Endothelial cell of umbilical vein (primary cell): ENCODE results near the gene CACNA2D3. TPM values are rescaled to one million over a fixed set of nuclear protein-coding genes. Genes with fewer than 3 reads are reported as not detected.

Experiments
- BruUV-seq: library from RNA; stranded (reverse); fragments of 400-500 nt; replicated peaks from 2 replicates; lab custom pipeline; 2021; lab: Mats Ljungman, UMichigan
- CTCF ChIA-PET: fragments of 300-600, 350-600 bp; sonication (Branson Sonifier 250); formaldehyde crosslinking; loops from one replicate; lab custom pipeline; 2021; ENCODE audit warnings: antibody characterized with exemption, inconsistent platforms; lab: Charles Lee
- POLR2A ChIA-PET: fragments of 300-600, 350-600 bp; sonication (Branson Sonifier 250); formaldehyde crosslinking; loops from one replicate; lab custom pipeline; 2021; ENCODE audit warnings: antibody characterized with exemption, inconsistent platforms; lab: Charles Lee
- DNase-seq: peaks from one replicate; pipeline ENCODE4 v3.0.0-alpha.2; 2011; ENCODE audit warnings: low read depth, low spot score
- FAIRE-seq: peaks from 2 replicates; lab custom pipeline; 2011; peaks lifted over from hg19 to GRCh38; lab: Jason Lieb, UNC
- H2AFZ ChIP-seq: 2 replicates; pipeline ENCODE4 v1.6.0; 2012; ENCODE audit warnings: low read depth, low read length, control low read depth, inconsistent platforms
- H3K27ac ChIP-seq: 2 replicates; pipeline ENCODE4 v1.5.1; 2011; ENCODE audit warnings: low read depth, mild to moderate bottlenecking, control low read depth, low read length, moderate library complexity; ENCODE audit not compliant: insufficient read depth
- H3K27me3 ChIP-seq, 2 experiments: 2 replicates each; pipeline versions ENCODE4 v1.6.0 to v1.6.1; 2011; ENCODE audit warnings: low read length in 2 of 2, mixed read lengths in 1 of 2; ENCODE audit not compliant: control insufficient read depth in 2 of 2, insufficient read depth in 2 of 2
- H3K36me3 ChIP-seq, 2 experiments: 2 replicates in 1 of 2; 3 replicates in 1 of 2; pipeline ENCODE4 v1.5.1; 2011; ENCODE audit warnings: low read length in 2 of 2, mild to moderate bottlenecking in 1 of 2, moderate library complexity in 1 of 2; ENCODE audit not compliant: control insufficient read depth in 2 of 2, insufficient read depth in 2 of 2; ENCODE audit errors: extremely low read depth in 1 of 2
- H3K4me1 ChIP-seq: 3 replicates; pipeline ENCODE4 v1.5.1; 2011; ENCODE audit warnings: mild to moderate bottlenecking, low read length; ENCODE audit not compliant: control insufficient read depth, insufficient read depth; ENCODE audit errors: extremely low read depth
- H3K4me2 ChIP-seq: 2 replicates; pipeline ENCODE4 v1.6.1; 2011; ENCODE audit warnings: low read length, control low read depth, mixed read lengths; ENCODE audit not compliant: insufficient read depth
- H3K4me3 ChIP-seq, 3 experiments: fragments of 200-600 bp in 1 of 3; sonication (generic), shearing (Covaris generic) in 1 of 3; replicated peaks in 1 of 3; 2 replicates each; pipeline ENCODE4 v1.5.1; 2011 to 2016; ENCODE audit warnings: control low read depth in 3 of 3, low read length in 3 of 3, mild to moderate bottlenecking in 2 of 3, inconsistent platforms in 1 of 3, low read depth in 1 of 3, moderate library complexity in 1 of 3; ENCODE audit not compliant: insufficient read depth in 1 of 3
- H3K79me2 ChIP-seq: 2 replicates; pipeline ENCODE4 v1.6.0; 2012; ENCODE audit warnings: low read length, inconsistent platforms; ENCODE audit not compliant: control insufficient read depth, insufficient read depth
- H3K9ac ChIP-seq: replicated peaks from 2 replicates; pipeline ENCODE3; 2011; ENCODE audit warnings: low read length, control low read depth; ENCODE audit not compliant: insufficient read depth; ENCODE audit errors: extremely low read depth
- H3K9me1 ChIP-seq: replicated peaks from 3 replicates; pipeline ENCODE4 v1.6.0; 2011; ENCODE audit warnings: mild to moderate bottlenecking, low read length; ENCODE audit not compliant: control insufficient read depth, insufficient read depth; ENCODE audit errors: extremely low read depth
- H3K9me3 ChIP-seq: replicated peaks from 2 replicates; pipeline ENCODE4 v1.5.1; 2012; ENCODE audit warnings: low read length, inconsistent platforms; ENCODE audit not compliant: control insufficient read depth, insufficient read depth
- H4K20me1 ChIP-seq: replicated peaks from 2 replicates; pipeline ENCODE3; 2011; ENCODE audit warnings: mild to moderate bottlenecking, low read length; ENCODE audit not compliant: control insufficient read depth, insufficient read depth; ENCODE audit errors: extremely low read depth
- EZH2 ChIP-seq: IDR thresholded peaks from 2 replicates; pipeline ENCODE4 v1.6.1; 2012; ENCODE audit warnings: borderline replicate concordance, low read depth, mild to moderate bottlenecking, moderate library complexity, low read length, inconsistent platforms; ENCODE audit not compliant: severe bottlenecking
- FOS ChIP-seq: IDR thresholded peaks from 2 replicates; pipeline ENCODE4 v1.6.1; 2011; ENCODE audit warnings: mild to moderate bottlenecking, low read length, moderate library complexity, borderline replicate concordance; ENCODE audit not compliant: insufficient read depth
- GATA2 ChIP-seq: IDR thresholded peaks from 2 replicates; pipeline ENCODE4 v1.7.0; 2011; ENCODE audit warnings: low read depth, mild to moderate bottlenecking, moderate library complexity, mixed read lengths, low read length; ENCODE audit not compliant: insufficient read length, insufficient read depth
- JUN ChIP-seq: IDR thresholded peaks from 2 replicates; pipeline ENCODE4 v1.6.1; 2011; ENCODE audit warnings: borderline replicate concordance, low read depth; ENCODE audit not compliant: insufficient read length, insufficient read depth
- MYC ChIP-seq: IDR thresholded peaks from one replicate; pipeline ENCODE4 v1.6.1; 2011; ENCODE audit warnings: mild to moderate bottlenecking, low read depth, low read length
- POLR2A ChIP-seq: IDR thresholded peaks from 2 replicates; pipeline ENCODE4 v1.6.1; 2012; ENCODE audit warnings: low read depth, mild to moderate bottlenecking, control low read depth, low read length
- POLR2AphosphoS5 ChIP-seq: IDR thresholded peaks from 2 replicates; pipeline ENCODE4 v1.6.1; 2012; ENCODE audit warnings: low read depth, mild to moderate bottlenecking, control low read depth, low read length, moderate library complexity; ENCODE audit not compliant: insufficient read depth
- dilution Hi-C: fragments of 300-500 bp; cut with MboI; formaldehyde crosslinking; loops from one replicate; pipeline ENCODE4 v1.15.0; 2019; ENCODE audit warnings: low sequenced_read_pairs; ENCODE audit not compliant: extremely low pct_ligation_motif_present
- intact Hi-C: fragments of 100-400 bp; cut with micrococcal nuclease; formaldehyde crosslinking; loops from one replicate; pipeline ENCODE4 v1.10.0; 2022
- polyA plus RNA-seq, 4 experiments: library from polyadenylated mRNA; depleted of rRNA in 3 of 4; stranded (reverse) in 3 of 4; unstranded in 1 of 4; fragments of >200 nt; gene quantifications; 2 replicates each; pipeline versions ENCODE4 v1.2.1 to v1.2.3, GENCODE V29; 2011 to 2012; ENCODE audit warnings: missing spikeins in 1 of 4
- total RNA-seq: library from RNA; stranded (reverse); gene quantifications from 2 replicates; pipeline ENCODE4 v1.2.3, GENCODE V29; 2021
- TF ChIP-seq, protein P1 (sequence below), 2 donors: IDR thresholded peaks; 1 replicate in 1 of 2; 2 replicates in 1 of 2; pipeline ENCODE4 v1.5.1; 2011; ENCODE audit warnings: low read length in 2 of 2, mild to moderate bottlenecking in 2 of 2, moderate library complexity in 2 of 2, control low read depth in 1 of 2, inconsistent platforms in 1 of 2, low read depth in 1 of 2; ENCODE audit not compliant: insufficient read depth in 1 of 2; ENCODE audit errors: extremely low read depth in 1 of 2
- TF ChIP-seq, protein P2 (sequence below): IDR thresholded peaks from 2 replicates; pipeline ENCODE4 v1.6.1; 2011; ENCODE audit not compliant: insufficient read depth, insufficient read length

CACNA2D3 gene
- total and polyA plus RNA-seq, 2 donors (not counting 3 experiments of a cell fraction or from before 2014, with no cell fraction given): not detected

DNA sequence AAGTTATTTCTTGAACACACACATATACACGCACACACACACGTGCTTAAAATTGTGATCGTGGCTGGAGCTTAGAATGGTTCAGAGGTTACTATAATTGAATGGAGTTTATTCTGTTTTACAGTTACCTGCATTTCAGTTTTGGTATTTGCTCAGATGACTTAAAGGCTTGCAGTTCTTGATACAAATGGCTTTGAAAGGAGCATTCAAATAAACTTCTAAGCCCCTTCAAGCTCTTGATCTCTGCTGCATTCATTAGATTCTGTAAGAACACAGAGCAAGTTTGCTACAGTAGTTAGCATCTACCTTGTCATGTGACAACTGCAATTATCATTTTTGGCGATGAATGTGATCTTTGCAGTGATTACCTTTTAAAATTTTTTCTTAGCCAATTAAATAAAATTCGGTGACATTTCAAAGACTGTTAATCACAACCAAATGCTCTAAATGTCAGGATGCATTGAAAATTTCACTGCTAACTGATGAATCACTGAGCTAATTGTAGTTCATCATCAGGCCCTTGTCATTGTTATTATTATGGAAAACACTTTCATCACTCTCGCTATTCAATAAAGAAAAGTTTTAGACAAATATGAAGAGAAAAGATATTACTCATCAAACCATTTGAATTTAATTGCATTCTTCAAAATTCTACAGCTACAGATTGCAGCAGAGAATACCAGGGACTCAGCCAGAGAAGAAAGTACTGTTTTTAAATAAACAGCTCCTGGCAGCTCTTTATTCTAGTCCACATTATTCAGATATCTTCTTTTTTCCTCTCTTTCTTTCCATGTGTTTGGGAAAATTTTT, 509.4 kb downstream of the CACNA2D3 start:
- no peaks in the 10 kb centered on the region for H3K9me1 ChIP-seq
- H4K20me1 ChIP-seq: no peaks in the 10 kb centered on the region
- CTCF ChIA-PET: no interaction called here
- FAIRE-seq (no peak), DNase-seq (no peak)
- H3K4me2 ChIP-seq: no peak overlapping the region
- dilution Hi-C loops: no loop called here
- no peak overlapping the region for H3K4me3 ChIP-seq
- no peak overlapping the region for H3K27ac ChIP-seq
- POLR2A ChIA-PET: no interaction called here
- H3K27me3 ChIP-seq: no peaks in the 10 kb centered on the region
- no peak overlapping the region for H2AFZ ChIP-seq
- intact Hi-C loops: no loop called here
- no peaks in the 10 kb centered on the region for H3K79me2 ChIP-seq
- no peak overlapping the region for H3K9ac ChIP-seq
- H3K4me1 ChIP-seq: no peaks in the 10 kb centered on the region
- BruUV-seq: no TSS peak
- no peak for TF ChIP-seq JUN
- no peak for TF ChIP-seq FOS
- no peak for TF ChIP-seq GATA2
- no peaks in the 10 kb centered on the region for H3K36me3 ChIP-seq
- no peaks in the 10 kb centered on the region for H3K9me3 ChIP-seq

DNA sequence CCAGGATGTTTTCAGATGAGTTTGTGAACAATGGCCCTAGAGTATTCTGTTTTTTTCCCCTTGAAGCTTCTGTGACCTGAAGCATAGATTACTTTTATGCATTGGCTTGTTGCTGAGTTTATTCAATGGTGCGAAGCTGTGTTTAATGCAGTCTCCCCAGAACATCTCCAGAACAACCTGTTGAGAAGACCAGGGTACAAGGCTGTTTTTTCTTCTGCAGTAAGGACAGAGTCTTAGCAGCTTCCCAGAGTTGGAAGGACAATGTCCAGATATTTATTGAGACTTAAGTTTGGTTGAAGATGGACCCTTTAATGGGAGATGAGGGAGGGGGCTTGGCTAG, 509.9 kb downstream of the CACNA2D3 start:
- dilution Hi-C loops (no loop called here), intact Hi-C loops (no loop called here)
- TF ChIP-seq, protein P1, sequence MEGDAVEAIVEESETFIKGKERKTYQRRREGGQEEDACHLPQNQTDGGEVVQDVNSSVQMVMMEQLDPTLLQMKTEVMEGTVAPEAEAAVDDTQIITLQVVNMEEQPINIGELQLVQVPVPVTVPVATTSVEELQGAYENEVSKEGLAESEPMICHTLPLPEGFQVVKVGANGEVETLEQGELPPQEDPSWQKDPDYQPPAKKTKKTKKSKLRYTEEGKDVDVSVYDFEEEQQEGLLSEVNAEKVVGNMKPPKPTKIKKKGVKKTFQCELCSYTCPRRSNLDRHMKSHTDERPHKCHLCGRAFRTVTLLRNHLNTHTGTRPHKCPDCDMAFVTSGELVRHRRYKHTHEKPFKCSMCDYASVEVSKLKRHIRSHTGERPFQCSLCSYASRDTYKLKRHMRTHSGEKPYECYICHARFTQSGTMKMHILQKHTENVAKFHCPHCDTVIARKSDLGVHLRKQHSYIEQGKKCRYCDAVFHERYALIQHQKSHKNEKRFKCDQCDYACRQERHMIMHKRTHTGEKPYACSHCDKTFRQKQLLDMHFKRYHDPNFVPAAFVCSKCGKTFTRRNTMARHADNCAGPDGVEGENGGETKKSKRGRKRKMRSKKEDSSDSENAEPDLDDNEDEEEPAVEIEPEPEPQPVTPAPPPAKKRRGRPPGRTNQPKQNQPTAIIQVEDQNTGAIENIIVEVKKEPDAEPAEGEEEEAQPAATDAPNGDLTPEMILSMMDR (IDR thresholded peaks at IDR 0.05; ENCODE audit: extremely low read depth in 1 of 2, insufficient read depth in 1 of 2, low read depth in 1 of 2, low read length in 2 of 2): no peak
- TF ChIP-seq MYC (no peak), POLR2A (no peak), EZH2 (no peak), JUN (no peak), GATA2 (no peak), FOS (no peak), POLR2AphosphoS5 (no peak)
- TF ChIP-seq, protein P2, sequence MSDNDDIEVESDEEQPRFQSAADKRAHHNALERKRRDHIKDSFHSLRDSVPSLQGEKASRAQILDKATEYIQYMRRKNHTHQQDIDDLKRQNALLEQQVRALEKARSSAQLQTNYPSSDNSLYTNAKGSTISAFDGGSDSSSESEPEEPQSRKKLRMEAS: no peak
- Histone ChIP-seq H3K27ac (no peak overlapping the region), H3K79me2 (no peaks in the 10 kb centered on the region), H3K4me3 (no peak overlapping the region), H2AFZ (no peak overlapping the region), H3K9ac (no peak overlapping the region), H4K20me1 (no peaks in the 10 kb centered on the region), H3K9me1 (no peaks in the 10 kb centered on the region), H3K36me3 (no peaks in the 10 kb centered on the region), H3K27me3 (no peaks in the 10 kb centered on the region), H3K4me2 (no peak overlapping the region), H3K9me3 (no peaks in the 10 kb centered on the region), H3K4me1 (no peaks in the 10 kb centered on the region)
- DNase-seq: no peak
- FAIRE-seq: no peak
- POLR2A ChIA-PET: no interaction called here
- CTCF ChIA-PET: no interaction called here
- BruUV-seq: no TSS peak
